HepG2 (cell line): ENCODE data around the gene FBXL7. TPM values are rescaled to one million over a fixed set of nuclear protein-coding genes. Genes with fewer than 3 reads are reported as not detected.

ENCODE experiments used
- ATAC-seq: fragments of 200-7000 bp; cut with Tn5 transposase; 3 replicates; pipeline ENCODE4 v1.9.1; 2020; ENCODE audit warnings: mild to moderate bottlenecking, moderate library complexity
- BruUV-seq: library from RNA; stranded (reverse); fragments of 400-500 nt; replicated peaks from 2 replicates; lab custom pipeline; 2021; lab: Mats Ljungman, UMichigan
- CTCF ChIA-PET: fragments of 300-600 bp; formaldehyde crosslinking; extraction: SDS; loops from one replicate; lab custom pipeline; 2021; ENCODE audit warnings: low total read pairs, inconsistent platforms, low intra/inter-chr PET ratio; lab: Yijun Ruan, JAX
- POLR2A ChIA-PET: fragments of 350-600 bp; sonication (Branson Sonifier 250); formaldehyde crosslinking; loops from one replicate; lab custom pipeline; 2020; ENCODE audit warnings: antibody characterized with exemption, inconsistent platforms; lab: Yijun Ruan, JAX
- DNase-seq: peaks from one replicate; pipeline ENCODE4 v3.0.0-alpha.2; 2015; ENCODE audit warnings: low spot score
- FAIRE-seq: peaks from 3 replicates; lab custom pipeline; 2011; peaks lifted over from hg19 to GRCh38; lab: Jason Lieb, UNC
- H2AFZ ChIP-seq: one replicate; pipeline ENCODE4 v1.6.1; 2011; ENCODE audit warnings: low read length, inconsistent platforms
- H3K27ac ChIP-seq: fragments of 300-600 bp; 3 replicates; pipeline ENCODE4 v1.8.0; 2011; ENCODE audit warnings: mixed run types, mild to moderate bottlenecking, mixed read lengths, low read length, inconsistent platforms; ENCODE audit not compliant: insufficient read depth; ENCODE audit errors: extremely low read length
- H3K27me3 ChIP-seq, 2 experiments: fragments of 200-600 bp in 1 of 2; 2 replicates in 1 of 2; 3 replicates in 1 of 2; pipeline versions ENCODE4 v1.6.0 to v1.8.0; 2011; ENCODE audit warnings: low read length in 2 of 2, mild to moderate bottlenecking in 2 of 2, moderate library complexity in 2 of 2, inconsistent platforms in 1 of 2; ENCODE audit not compliant: insufficient read depth in 2 of 2, control insufficient read depth in 1 of 2
- H3K36me3 ChIP-seq, 2 experiments: fragments of 200-600 bp in 1 of 2; replicated peaks in 1 of 2; 2 replicates in 1 of 2; 3 replicates in 1 of 2; pipeline versions ENCODE4 v1.5.1 to v1.8.0; 2011; ENCODE audit warnings: low read length in 2 of 2, inconsistent platforms in 1 of 2; ENCODE audit not compliant: insufficient read depth in 2 of 2, control insufficient read depth in 1 of 2
- H3K4me1 ChIP-seq: 2 replicates; pipeline ENCODE4 v1.5.1; 2012; ENCODE audit warnings: low read length, inconsistent platforms; ENCODE audit not compliant: insufficient read depth
- H3K4me2 ChIP-seq: 2 replicates; pipeline ENCODE4 v1.6.0; 2011; ENCODE audit warnings: low read depth, low read length, inconsistent platforms
- H3K4me3 ChIP-seq, 3 experiments: fragments of 200-600 bp in 1 of 3; sonication (generic), shearing (Covaris generic) in 1 of 3; replicated peaks in 1 of 3; 2 replicates each; pipeline ENCODE4 v1.5.1; 2011 to 2016; ENCODE audit warnings: low read length in 3 of 3, inconsistent platforms in 2 of 3, low read depth in 2 of 3, mild to moderate bottlenecking in 2 of 3, control low read depth in 1 of 3, mixed read lengths in 1 of 3; ENCODE audit not compliant: insufficient read depth in 1 of 3
- H3K79me2 ChIP-seq: one replicate; pipeline ENCODE4 v1.6.1; 2011; ENCODE audit warnings: low read length, inconsistent platforms; ENCODE audit not compliant: insufficient read depth
- H3K9ac ChIP-seq: 2 replicates; pipeline ENCODE4 v1.6.0; 2011; ENCODE audit warnings: mild to moderate bottlenecking, low read depth, low read length, inconsistent platforms; ENCODE audit not compliant: insufficient read depth
- H3K9me3 ChIP-seq: 2 replicates; pipeline ENCODE4 v1.5.1; 2012; ENCODE audit warnings: mild to moderate bottlenecking, low read length
- H4K20me1 ChIP-seq: 2 replicates; pipeline ENCODE4 v1.6.0; 2011; ENCODE audit warnings: inconsistent platforms, mild to moderate bottlenecking, low read length, moderate library complexity; ENCODE audit not compliant: insufficient read depth
- KLF12 ChIP-seq: sonication (generic); formaldehyde crosslinking; IDR thresholded peaks from 2 replicates; pipeline ENCODE4 v1.4.0; 2020; ENCODE audit warnings: missing genetic modification reagents, borderline replicate concordance
- NR2F1 ChIP-seq, 2 experiments: fragments of 450-650 bp in 1 of 2; formaldehyde crosslinking in 1 of 2; IDR thresholded peaks; 2 replicates each; pipeline versions ENCODE4 v1.5.0 to v1.6.1; 2016 to 2020; ENCODE audit warnings: mild to moderate bottlenecking in 1 of 2, missing compliant biosample characterization in 1 of 2, missing genetic modification reagents in 1 of 2, moderate library complexity in 1 of 2
- PITX1 ChIP-seq: sonication (generic); formaldehyde crosslinking; IDR thresholded peaks from 2 replicates; pipeline ENCODE4 v1.5.1; 2020; ENCODE audit warnings: mild to moderate bottlenecking, missing genetic modification reagents
- SMAD1 ChIP-seq: sonication (generic); formaldehyde crosslinking; IDR thresholded peaks from 2 replicates; pipeline ENCODE4 v1.4.0; 2020; ENCODE audit warnings: missing genetic modification reagents, low read depth, mild to moderate bottlenecking, borderline replicate concordance
- ZNF773 ChIP-seq: sonication (generic); formaldehyde crosslinking; IDR thresholded peaks from 2 replicates; pipeline ENCODE4 v1.4.0; 2020; ENCODE audit warnings: missing genetic modification reagents, borderline replicate concordance
- ZNF878 ChIP-seq: sonication (generic); formaldehyde crosslinking; IDR thresholded peaks from 2 replicates; pipeline ENCODE4 v1.8.1; 2023; ENCODE audit warnings: mild to moderate bottlenecking, missing genetic modification reagents, moderate library complexity
- ZSCAN21 ChIP-seq: sonication (generic); formaldehyde crosslinking; IDR thresholded peaks from 2 replicates; pipeline ENCODE4 v1.8.0; 2022; ENCODE audit warnings: mild to moderate bottlenecking, missing genetic modification reagents, moderate library complexity, borderline replicate concordance
- WGBS: methylation state at CpG from one replicate; pipeline ENCODE4 v1.1.6; 2017; ENCODE audit warnings: low lambda C conversion rate; 5-methylcytosine and 5-hydroxymethylcytosine counted together
- in situ Hi-C: cut with HindIII; loops from 2 replicates; pipeline ENCODE4 v1.10.0; 2017; ENCODE audit warnings: low pct_unique_long_range_greater_than_20kb; ENCODE audit not compliant: extremely low pct_ligation_motif_present
- intact Hi-C: fragments of 100-400 bp; cut with micrococcal nuclease; formaldehyde crosslinking; loops from one replicate; pipeline ENCODE4 v1.10.0; 2022; ENCODE audit not compliant: unreplicated experiment
- polyA plus RNA-seq, 8 experiments: library from polyadenylated mRNA; depleted of rRNA in 3 of 8; stranded (reverse) in 7 of 8; unstranded in 1 of 8; fragments of >200 nt; fragmentation: Illumina TruSeq in 4 of 8; extraction: Trizol in 4 of 8; gene quantifications; 2 replicates each; pipeline versions ENCODE4 v1.2.1 to v1.2.3, GENCODE V29; 2011 to 2016; ENCODE audit warnings: low read depth in 4 of 8, missing spikeins in 1 of 8, mixed read lengths in 1 of 8; ENCODE audit not compliant: insufficient read depth in 1 of 8
- total RNA-seq, 5 experiments: library from RNA; depleted of rRNA; stranded (reverse); fragments of >200 nt; fragmentation: Illumina TruSeq; extraction: Trizol; gene quantifications; 2 replicates each; pipeline ENCODE4 v1.2.3, GENCODE V29; 2016; ENCODE audit warnings: low read depth in 1 of 5
- TF ChIP-seq, protein P1 (sequence below), 2 experiments: fragments of 450-650 bp in 1 of 2; sonication (generic) in 1 of 2; formaldehyde crosslinking; IDR thresholded peaks; 2 replicates each; pipeline versions ENCODE4 v1.5.0 to v1.8.0; 2020 to 2022; ENCODE audit warnings: mild to moderate bottlenecking in 1 of 2, missing genetic modification reagents in 1 of 2
- TF ChIP-seq, protein P2 (sequence below): sonication (generic); formaldehyde crosslinking; IDR thresholded peaks from 2 replicates; pipeline ENCODE4; 2020; ENCODE audit warnings: missing genetic modification reagents, mild to moderate bottlenecking, borderline replicate concordance

The FBXL7 gene
- total and polyA plus RNA-seq, 2 of the 13 experiments (the other 11 are each of a cell fraction or from before 2014, with no cell fraction given), result 0.07 TPM; not detected in 1

DNA sequence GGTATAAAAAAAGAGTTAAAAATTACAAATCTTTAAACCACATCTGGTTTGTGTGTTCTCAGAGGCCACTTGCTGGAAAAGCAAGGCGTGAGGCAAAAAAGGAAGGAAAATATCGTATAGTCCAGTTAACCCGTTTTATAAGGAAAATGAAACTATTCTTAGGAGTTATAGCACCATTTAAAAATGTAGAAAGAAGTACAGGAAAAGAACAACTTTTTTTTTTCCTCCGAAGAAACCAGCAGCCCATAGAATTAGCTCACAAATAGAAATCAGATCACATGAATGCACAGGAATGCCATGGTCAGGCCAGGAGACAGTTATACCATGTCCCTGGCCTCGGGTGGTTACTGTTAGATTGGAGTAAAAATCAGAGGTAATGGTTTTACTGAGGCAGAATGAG, 241.6 kb downstream of the FBXL7 start:
- DNase-seq (no peak), FAIRE-seq (no peak), ATAC-seq (no peak)
- no peak overlapping the region for H3K9ac ChIP-seq
- intact Hi-C loops, result no loop called here
- no peaks in the 10 kb centered on the region for H3K4me1 ChIP-seq
- no peak overlapping the region for H3K4me2 ChIP-seq
- ChIA-PET CTCF (no interaction called here), POLR2A (no interaction called here)
- no peak overlapping the region for H3K4me3 ChIP-seq
- H2AFZ ChIP-seq, result no peak overlapping the region
- in situ Hi-C loops, result no loop called here
- no peaks in the 10 kb centered on the region for H3K27me3 ChIP-seq
- H3K9me3 ChIP-seq, result peaks cover 31% of the 10 kb centered on the region
- TF ChIP-seq PITX1 (CRISPR knock-in tag), result no peak
- no peak for TF ChIP-seq ZNF773 (CRISPR knock-in tag)
- TF ChIP-seq KLF12 (CRISPR knock-in tag), result no peak
- no peak for TF ChIP-seq NR2F1 (CRISPR knock-in tag; IDR thresholded peaks at IDR 0.05)
- no peak for TF ChIP-seq SMAD1 (CRISPR knock-in tag)
- no peak for TF ChIP-seq ZSCAN21 (CRISPR knock-in tag)
- TF ChIP-seq, protein P1, sequence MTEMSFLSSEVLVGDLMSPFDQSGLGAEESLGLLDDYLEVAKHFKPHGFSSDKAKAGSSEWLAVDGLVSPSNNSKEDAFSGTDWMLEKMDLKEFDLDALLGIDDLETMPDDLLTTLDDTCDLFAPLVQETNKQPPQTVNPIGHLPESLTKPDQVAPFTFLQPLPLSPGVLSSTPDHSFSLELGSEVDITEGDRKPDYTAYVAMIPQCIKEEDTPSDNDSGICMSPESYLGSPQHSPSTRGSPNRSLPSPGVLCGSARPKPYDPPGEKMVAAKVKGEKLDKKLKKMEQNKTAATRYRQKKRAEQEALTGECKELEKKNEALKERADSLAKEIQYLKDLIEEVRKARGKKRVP (CRISPR knock-in tag; IDR thresholded peaks at IDR 0.05), result no peak
- TF ChIP-seq, protein P2, sequence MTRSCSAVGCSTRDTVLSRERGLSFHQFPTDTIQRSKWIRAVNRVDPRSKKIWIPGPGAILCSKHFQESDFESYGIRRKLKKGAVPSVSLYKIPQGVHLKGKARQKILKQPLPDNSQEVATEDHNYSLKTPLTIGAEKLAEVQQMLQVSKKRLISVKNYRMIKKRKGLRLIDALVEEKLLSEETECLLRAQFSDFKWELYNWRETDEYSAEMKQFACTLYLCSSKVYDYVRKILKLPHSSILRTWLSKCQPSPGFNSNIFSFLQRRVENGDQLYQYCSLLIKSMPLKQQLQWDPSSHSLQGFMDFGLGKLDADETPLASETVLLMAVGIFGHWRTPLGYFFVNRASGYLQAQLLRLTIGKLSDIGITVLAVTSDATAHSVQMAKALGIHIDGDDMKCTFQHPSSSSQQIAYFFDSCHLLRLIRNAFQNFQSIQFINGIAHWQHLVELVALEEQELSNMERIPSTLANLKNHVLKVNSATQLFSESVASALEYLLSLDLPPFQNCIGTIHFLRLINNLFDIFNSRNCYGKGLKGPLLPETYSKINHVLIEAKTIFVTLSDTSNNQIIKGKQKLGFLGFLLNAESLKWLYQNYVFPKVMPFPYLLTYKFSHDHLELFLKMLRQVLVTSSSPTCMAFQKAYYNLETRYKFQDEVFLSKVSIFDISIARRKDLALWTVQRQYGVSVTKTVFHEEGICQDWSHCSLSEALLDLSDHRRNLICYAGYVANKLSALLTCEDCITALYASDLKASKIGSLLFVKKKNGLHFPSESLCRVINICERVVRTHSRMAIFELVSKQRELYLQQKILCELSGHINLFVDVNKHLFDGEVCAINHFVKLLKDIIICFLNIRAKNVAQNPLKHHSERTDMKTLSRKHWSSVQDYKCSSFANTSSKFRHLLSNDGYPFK (CRISPR knock-in tag), result no peak
- no peak for TF ChIP-seq ZNF878 (CRISPR knock-in tag)
- H3K79me2 ChIP-seq, result no peaks in the 10 kb centered on the region
- BruUV-seq, result no TSS peak
- H4K20me1 ChIP-seq, result no peaks in the 10 kb centered on the region
- H3K36me3 ChIP-seq, result no peaks in the 10 kb centered on the region
- no peak overlapping the region for H3K27ac ChIP-seq
- 6% methylated on average over 5 of the region's 5 CpGs for WGBS
